ENCODE results near the gene PARVB. TPM values are rescaled to one million over a fixed set of nuclear protein-coding genes. Genes with fewer than 3 reads are reported as not detected.
"Not testable (repeated sequence)": the region's sequence is repeated elsewhere in the genome, so short reads cannot be mapped to it uniquely, and the experiment has no call there.

Gene PARVB
- total and polyA plus RNA-seq, 2 experiments from 2014 or later: 10.2 to 11.2 TPM

DNA sequence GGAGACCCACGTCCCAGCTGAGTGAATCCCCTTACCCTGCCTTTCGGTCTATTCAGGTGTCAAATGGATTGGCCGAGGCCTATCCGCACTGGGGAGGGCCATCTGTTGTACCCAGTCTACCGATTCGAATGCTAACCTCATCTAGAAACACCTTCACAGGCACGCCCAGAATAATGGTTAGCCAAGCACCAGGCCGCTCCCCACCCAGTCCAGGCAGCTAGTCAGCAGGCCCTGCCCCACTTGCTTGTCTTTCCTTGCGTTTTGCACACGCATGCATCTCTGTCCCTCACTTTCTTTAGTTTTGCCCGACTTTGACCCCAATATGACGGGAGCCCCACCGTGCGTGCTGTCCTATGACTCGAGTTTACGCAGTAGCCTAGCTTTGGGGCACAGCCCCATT lies 31.7 kb downstream of the PARVB start:
- Histone ChIP-seq H3K4me3 (no peak overlapping the region), H4K20me1 (ENCODE audit: insufficient read depth, poor library complexity, severe bottlenecking) (no peaks in the 10 kb centered on the region), H3K79me2 (no peaks in the 10 kb centered on the region), H3K9me2 (replicated peaks; ENCODE audit: insufficient read depth) (no peaks in the 10 kb centered on the region), H3K4me1 (ENCODE audit: insufficient read depth) (peaks cover 13% of the 10 kb centered on the region), H3K4me2 (no peak overlapping the region), H3K27me3 (no peaks in the 10 kb centered on the region), H3K27ac (no peak overlapping the region), H3K36me3 (replicated peaks; ENCODE audit: insufficient read depth, low read depth) (no peaks in the 10 kb centered on the region), H3K9me3 (ENCODE audit: low read depth) (no peaks in the 10 kb centered on the region), H2AFZ (no peak overlapping the region)
- 94% methylated on average over 16 of the region's 16 CpGs for WGBS (ENCODE audit: low lambda C conversion rate, missing lambda C conversion rate)
- no peak for DNase-seq (ENCODE audit: low spot score)
- no peak for TF ChIP-seq EZH2 (IDR thresholded peaks at IDR 0.05; ENCODE audit: borderline replicate concordance)
- TF ChIP-seq, protein P1, sequence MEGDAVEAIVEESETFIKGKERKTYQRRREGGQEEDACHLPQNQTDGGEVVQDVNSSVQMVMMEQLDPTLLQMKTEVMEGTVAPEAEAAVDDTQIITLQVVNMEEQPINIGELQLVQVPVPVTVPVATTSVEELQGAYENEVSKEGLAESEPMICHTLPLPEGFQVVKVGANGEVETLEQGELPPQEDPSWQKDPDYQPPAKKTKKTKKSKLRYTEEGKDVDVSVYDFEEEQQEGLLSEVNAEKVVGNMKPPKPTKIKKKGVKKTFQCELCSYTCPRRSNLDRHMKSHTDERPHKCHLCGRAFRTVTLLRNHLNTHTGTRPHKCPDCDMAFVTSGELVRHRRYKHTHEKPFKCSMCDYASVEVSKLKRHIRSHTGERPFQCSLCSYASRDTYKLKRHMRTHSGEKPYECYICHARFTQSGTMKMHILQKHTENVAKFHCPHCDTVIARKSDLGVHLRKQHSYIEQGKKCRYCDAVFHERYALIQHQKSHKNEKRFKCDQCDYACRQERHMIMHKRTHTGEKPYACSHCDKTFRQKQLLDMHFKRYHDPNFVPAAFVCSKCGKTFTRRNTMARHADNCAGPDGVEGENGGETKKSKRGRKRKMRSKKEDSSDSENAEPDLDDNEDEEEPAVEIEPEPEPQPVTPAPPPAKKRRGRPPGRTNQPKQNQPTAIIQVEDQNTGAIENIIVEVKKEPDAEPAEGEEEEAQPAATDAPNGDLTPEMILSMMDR (IDR thresholded peaks at IDR 0.05; ENCODE audit: poor library complexity): no peak
- TF ChIP-seq EZH2phosphoT487 (IDR thresholded peaks at IDR 0.05; ENCODE audit: low read depth, severe bottlenecking, unreplicated experiment): no peak

DNA sequence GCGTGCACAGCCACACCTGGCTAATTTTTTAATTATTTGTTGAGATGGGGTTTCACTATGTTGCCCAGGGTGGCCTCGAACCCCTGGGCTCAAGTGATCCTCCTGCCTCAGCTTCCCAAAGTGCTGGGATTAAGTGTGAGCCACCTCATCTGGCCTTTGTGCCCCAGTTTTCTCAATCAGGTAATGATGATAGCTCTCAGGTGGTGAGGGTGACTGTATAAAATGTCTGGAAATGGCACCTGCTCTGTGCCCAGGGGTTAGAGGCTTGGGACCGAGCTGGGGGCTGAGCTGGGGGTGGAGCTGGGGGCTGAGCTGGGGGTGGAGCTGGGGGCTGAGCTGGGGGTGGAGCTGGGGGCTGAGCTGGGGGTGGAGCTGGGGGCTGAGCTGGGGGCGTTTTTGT lies 32.5 kb downstream of the PARVB start:
- WGBS (ENCODE audit: low lambda C conversion rate, missing lambda C conversion rate): 71% methylated on average over 4 of the region's 4 CpGs
- not testable (repeated sequence) for H2AFZ ChIP-seq; H3K79me2 ChIP-seq; H4K20me1 ChIP-seq (ENCODE audit: insufficient read depth, poor library complexity, severe bottlenecking); DNase-seq (ENCODE audit: low spot score); H3K27ac ChIP-seq; H3K4me3 ChIP-seq; H3K9me3 ChIP-seq (ENCODE audit: low read depth); H3K9me2 ChIP-seq (replicated peaks; ENCODE audit: insufficient read depth); H3K36me3 ChIP-seq (replicated peaks; ENCODE audit: insufficient read depth, low read depth); H3K27me3 ChIP-seq
- H3K4me2 ChIP-seq: peak overlapping the region; percentile 67
- peaks cover 13% of the 10 kb centered on the region for H3K4me1 ChIP-seq (ENCODE audit: insufficient read depth)

DNA sequence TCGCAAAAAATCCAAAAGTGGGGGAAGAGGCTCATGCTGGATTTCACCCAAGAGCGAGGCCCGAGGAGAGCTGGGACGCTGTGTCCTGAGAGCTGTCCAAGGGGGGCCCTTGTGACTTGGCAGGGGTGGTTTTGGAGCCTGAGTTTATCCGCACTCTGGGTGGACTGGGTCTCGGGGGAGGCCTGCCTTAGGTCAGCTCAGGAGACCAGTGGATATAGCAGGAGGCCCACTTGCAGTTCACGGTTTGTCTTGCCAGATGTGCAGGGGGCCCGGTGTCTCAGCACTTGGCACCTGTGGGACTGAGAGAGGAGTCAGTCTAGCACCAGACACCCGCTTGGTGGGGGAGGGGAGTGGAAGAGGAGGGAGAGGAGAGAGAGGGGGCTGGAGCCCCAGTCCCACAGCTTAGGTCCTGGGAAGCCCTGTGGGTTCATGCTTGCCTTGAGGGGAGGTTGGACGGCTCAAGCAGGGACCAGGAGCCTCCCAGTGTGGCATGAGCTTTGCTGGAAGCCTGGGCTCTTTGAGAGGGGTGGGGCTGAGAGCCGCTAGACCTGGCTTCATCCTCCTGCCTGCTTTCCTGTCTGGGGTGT lies 33.4 kb downstream of the PARVB start:
- Histone ChIP-seq H3K27ac (peak overlapping the region; percentile 44), H3K36me3 (replicated peaks; ENCODE audit: insufficient read depth, low read depth) (no peaks in the 10 kb centered on the region), H2AFZ (no peak overlapping the region), H3K4me2 (peak overlapping the region; percentile 67), H3K9me3 (ENCODE audit: low read depth) (no peaks in the 10 kb centered on the region), H3K79me2 (no peaks in the 10 kb centered on the region), H3K4me3 (no peak overlapping the region), H4K20me1 (ENCODE audit: insufficient read depth, poor library complexity, severe bottlenecking) (no peaks in the 10 kb centered on the region), H3K27me3 (no peaks in the 10 kb centered on the region), H3K4me1 (ENCODE audit: insufficient read depth) (peaks cover 13% of the 10 kb centered on the region), H3K9me2 (replicated peaks; ENCODE audit: insufficient read depth) (no peaks in the 10 kb centered on the region)
- no peak for TF ChIP-seq EZH2phosphoT487 (IDR thresholded peaks at IDR 0.05; ENCODE audit: low read depth, severe bottlenecking, unreplicated experiment)
- TF ChIP-seq, protein P1 (IDR thresholded peaks at IDR 0.05; ENCODE audit: poor library complexity): no peak
- no peak for TF ChIP-seq EZH2 (IDR thresholded peaks at IDR 0.05; ENCODE audit: borderline replicate concordance)
- peak; percentile 22 for DNase-seq (ENCODE audit: low spot score)
- WGBS (ENCODE audit: low lambda C conversion rate, missing lambda C conversion rate): 55% methylated on average over 11 of the region's 11 CpGs

DNA sequence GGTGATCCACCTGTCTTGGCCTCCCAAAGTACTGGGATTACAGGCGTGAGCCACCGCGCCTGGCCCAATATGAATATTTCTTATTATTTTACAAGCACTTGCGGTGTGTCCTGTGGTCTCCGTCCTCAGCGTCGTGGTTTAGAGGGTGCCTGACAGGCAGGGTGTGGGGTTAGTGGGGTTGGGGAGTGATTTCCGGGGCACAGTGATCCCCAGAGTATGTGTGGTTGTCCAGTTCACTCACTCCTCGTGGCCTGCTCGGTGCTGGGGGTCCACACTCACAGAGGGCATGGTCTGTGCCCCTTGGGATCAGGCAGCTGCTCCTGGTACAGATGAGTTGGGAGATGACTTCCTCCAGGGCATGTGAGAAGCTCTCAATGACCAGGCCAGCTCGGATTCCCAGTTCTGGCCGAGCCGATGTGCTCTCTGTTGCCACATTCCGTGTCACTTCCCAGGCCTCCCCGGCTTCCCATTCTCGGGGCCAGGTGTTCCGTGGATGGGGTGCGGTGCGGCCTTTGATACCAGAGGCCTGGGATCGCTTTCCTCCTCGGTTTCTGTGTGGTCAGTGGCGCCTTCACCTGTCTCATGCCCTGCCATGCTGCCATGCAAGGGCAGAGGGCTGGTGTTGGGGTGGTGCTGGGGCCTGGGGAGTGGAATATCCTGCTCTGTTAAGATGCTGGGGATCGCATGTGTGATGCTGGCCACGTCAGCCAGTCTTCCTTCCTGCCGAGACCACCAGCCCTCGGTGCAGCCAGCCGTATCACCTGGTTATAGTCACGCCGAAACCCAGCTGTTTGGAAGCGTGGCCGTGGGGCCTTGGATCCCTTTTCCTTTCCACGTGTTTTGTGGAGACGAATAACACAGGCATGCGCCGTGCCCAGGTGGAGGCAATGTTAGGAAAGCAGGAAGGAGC lies 39.6 kb downstream of the PARVB start:
- WGBS (ENCODE audit: low lambda C conversion rate, missing lambda C conversion rate): 93% methylated on average over 35 of the region's 35 CpGs
- no peaks in the 10 kb centered on the region for H4K20me1 ChIP-seq (ENCODE audit: insufficient read depth, poor library complexity, severe bottlenecking)

More for the DNA sequence above, 39.6 kb downstream of the PARVB start:
- Histone ChIP-seq H3K27ac (no peak overlapping the region), H3K36me3 (replicated peaks; ENCODE audit: insufficient read depth, low read depth) (no peaks in the 10 kb centered on the region), H3K9me3 (ENCODE audit: low read depth) (no peaks in the 10 kb centered on the region), H3K27me3 (no peaks in the 10 kb centered on the region), H2AFZ (no peak overlapping the region), H3K4me3 (no peak overlapping the region), H3K79me2 (no peaks in the 10 kb centered on the region), H3K9me2 (replicated peaks; ENCODE audit: insufficient read depth) (no peaks in the 10 kb centered on the region), H3K4me2 (no peak overlapping the region), H3K4me1 (ENCODE audit: insufficient read depth) (no peaks in the 10 kb centered on the region)
- DNase-seq (ENCODE audit: low spot score): no peak
- TF ChIP-seq EZH2 (IDR thresholded peaks at IDR 0.05; ENCODE audit: borderline replicate concordance): no peak
- TF ChIP-seq EZH2phosphoT487 (IDR thresholded peaks at IDR 0.05; ENCODE audit: low read depth, severe bottlenecking, unreplicated experiment): no peak
- TF ChIP-seq, protein P1 (IDR thresholded peaks at IDR 0.05; ENCODE audit: poor library complexity): no peak
